PC-3 (cell line): ENCODE measurements around the gene ZBTB43. TPM values are rescaled to one million over a fixed set of nuclear protein-coding genes. Genes with fewer than 3 reads are reported as not detected.

Experiments used
- ATAC-seq: fragments of 200-7000 bp; cut with Tn5 transposase; 2 replicates; pipeline ENCODE4 v1.9.1; 2020; ENCODE audit warnings: mild to moderate bottlenecking, moderate library complexity
- BruUV-seq: library from RNA; stranded (reverse); fragments of 400-500 nt; replicated peaks from 2 replicates; lab custom pipeline; 2021; lab: Mats Ljungman, UMichigan
- CTCF ChIA-PET: fragments of 300-600 bp; sonication (Branson Sonifier 250); formaldehyde crosslinking; loops from one replicate; lab custom pipeline; 2022; ENCODE audit warnings: antibody characterized with exemption; lab: Charles Lee
- POLR2A ChIA-PET: fragments of 300-600 bp; sonication (Branson Sonifier 250); formaldehyde crosslinking; loops from one replicate; lab custom pipeline; 2022; ENCODE audit warnings: antibody characterized with exemption; ENCODE audit not compliant: unreplicated experiment; lab: Charles Lee
- DNase-seq: peaks from one replicate; pipeline ENCODE4 v3.0.0-alpha.2; 2015
- H2AFZ ChIP-seq: fragments of 300-600 bp; sonication (generic); 2 replicates; pipeline ENCODE4 v1.6.0; 2016; ENCODE audit warnings: antibody characterized with exemption, low read length
- H3F3A ChIP-seq: fragments of 300-600 bp; sonication (generic); one replicate; pipeline ENCODE4 v1.6.0; 2017; ENCODE audit warnings: antibody characterized with exemption, low read length, control low read depth, mild to moderate bottlenecking; ENCODE audit not compliant: unreplicated experiment
- H3K27ac ChIP-seq: fragments of 300-600 bp; sonication (generic); 2 replicates; pipeline ENCODE4 v1.5.1; 2016; ENCODE audit warnings: mild to moderate bottlenecking, low read length
- H3K27me3 ChIP-seq: fragments of 300-600 bp; sonication (generic); 2 replicates; pipeline ENCODE4 v1.6.1; 2016; ENCODE audit warnings: low read length, mixed read lengths
- H3K36me3 ChIP-seq: fragments of 300-600 bp; sonication (generic); 2 replicates; pipeline ENCODE4 v1.6.1; 2016; ENCODE audit warnings: low read depth, mixed run types, low read length, mixed read lengths
- H3K4me1 ChIP-seq: fragments of 300-600 bp; sonication (generic); 2 replicates; pipeline ENCODE4 v1.5.1; 2016; ENCODE audit warnings: low read length; ENCODE audit not compliant: insufficient read depth
- H3K4me2 ChIP-seq: fragments of 300-600 bp; sonication (generic); 2 replicates; pipeline ENCODE4 v1.6.0; 2016; ENCODE audit warnings: low read length
- H3K4me3 ChIP-seq: fragments of 300-600 bp; sonication (generic); 2 replicates; pipeline ENCODE4 v1.5.1; 2016; ENCODE audit warnings: mild to moderate bottlenecking, low read length, mixed read lengths
- H3K79me2 ChIP-seq: fragments of 300-600 bp; sonication (generic); 2 replicates; pipeline ENCODE4 v1.6.1; 2017; ENCODE audit warnings: low read length, mixed read lengths
- H3K9ac ChIP-seq: fragments of 300-600 bp; sonication (generic); 2 replicates; pipeline ENCODE4 v1.6.0; 2016; ENCODE audit warnings: mild to moderate bottlenecking, low read length
- H3K9me2 ChIP-seq: fragments of 300-600 bp; sonication (generic); replicated peaks from 2 replicates; pipeline ENCODE4 v1.6.1; 2016; ENCODE audit warnings: mixed run types, low read length, mixed read lengths
- H3K9me3 ChIP-seq: fragments of 300-600 bp; sonication (generic); 2 replicates; pipeline ENCODE4 v1.6.1; 2016; ENCODE audit warnings: low read length, mixed read lengths
- H4K20me1 ChIP-seq: fragments of 300-600 bp; sonication (generic); 2 replicates; pipeline ENCODE4 v1.6.1; 2016; ENCODE audit warnings: low read length, mixed read lengths
- EZH2 ChIP-seq: fragments of 300-600 bp; sonication (generic); IDR thresholded peaks from one replicate; pipeline ENCODE4 v1.6.1; 2017; ENCODE audit warnings: antibody characterized with exemption, mild to moderate bottlenecking, low read length; ENCODE audit not compliant: unreplicated experiment
- EZH2phosphoT487 ChIP-seq: fragments of 300-600 bp; sonication (generic); IDR thresholded peaks from 2 replicates; pipeline ENCODE4 v1.6.1; 2018; ENCODE audit warnings: mild to moderate bottlenecking, antibody characterized with exemption, low read length, borderline replicate concordance
- intact Hi-C: fragments of 100-400 bp; cut with micrococcal nuclease; formaldehyde crosslinking; loops from 2 replicates; pipeline ENCODE4 v1.9.0; 2023
- total RNA-seq: library from RNA; depleted of rRNA; stranded (reverse); fragments of >200 nt; gene quantifications from 2 replicates; pipeline ENCODE4 v1.2.3, GENCODE V29; 2014
- TF ChIP-seq, protein P1 (sequence below): fragments of 300-600 bp; sonication (generic); conservative IDR thresholded peaks from 2 replicates; pipeline ENCODE4 v1.5.1; 2017; ENCODE audit warnings: antibody characterized with exemption, low read depth, mild to moderate bottlenecking, low read length

Gene ZBTB43
- total RNA-seq, 1 experiment from 2014 or later, result 5.9 TPM

- TF ChIP-seq EZH2phosphoT487, result no peak
- TF ChIP-seq EZH2, result no peak
- TF ChIP-seq, protein P1, sequence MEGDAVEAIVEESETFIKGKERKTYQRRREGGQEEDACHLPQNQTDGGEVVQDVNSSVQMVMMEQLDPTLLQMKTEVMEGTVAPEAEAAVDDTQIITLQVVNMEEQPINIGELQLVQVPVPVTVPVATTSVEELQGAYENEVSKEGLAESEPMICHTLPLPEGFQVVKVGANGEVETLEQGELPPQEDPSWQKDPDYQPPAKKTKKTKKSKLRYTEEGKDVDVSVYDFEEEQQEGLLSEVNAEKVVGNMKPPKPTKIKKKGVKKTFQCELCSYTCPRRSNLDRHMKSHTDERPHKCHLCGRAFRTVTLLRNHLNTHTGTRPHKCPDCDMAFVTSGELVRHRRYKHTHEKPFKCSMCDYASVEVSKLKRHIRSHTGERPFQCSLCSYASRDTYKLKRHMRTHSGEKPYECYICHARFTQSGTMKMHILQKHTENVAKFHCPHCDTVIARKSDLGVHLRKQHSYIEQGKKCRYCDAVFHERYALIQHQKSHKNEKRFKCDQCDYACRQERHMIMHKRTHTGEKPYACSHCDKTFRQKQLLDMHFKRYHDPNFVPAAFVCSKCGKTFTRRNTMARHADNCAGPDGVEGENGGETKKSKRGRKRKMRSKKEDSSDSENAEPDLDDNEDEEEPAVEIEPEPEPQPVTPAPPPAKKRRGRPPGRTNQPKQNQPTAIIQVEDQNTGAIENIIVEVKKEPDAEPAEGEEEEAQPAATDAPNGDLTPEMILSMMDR, result no peak
Measured at GRCh38 chr9:126833020-126833419, 28.2 kb downstream of the ZBTB43 start.

GRCh38 chr9:126833710-126834345, 29.0 kb downstream of the ZBTB43 start:
- Histone ChIP-seq H3K4me3 (no peak overlapping the region), H3K36me3 (peaks cover 14% of the 10 kb centered on the region; the same call in 1 of the 2 replicates), H3K9ac (no peak overlapping the region), H2AFZ (no peak overlapping the region), H3K4me2 (no peak overlapping the region), H3F3A (no peaks in the 10 kb centered on the region), H3K79me2 (peaks cover 16% of the 10 kb centered on the region; the same call in 1 of the 2 replicates), H3K27ac (no peak overlapping the region), H3K4me1 (no peaks in the 10 kb centered on the region; the same call in 1 of the 2 replicates), H3K27me3 (no peaks in the 10 kb centered on the region), H4K20me1 (no peaks in the 10 kb centered on the region), H3K9me3 (no peaks in the 10 kb centered on the region), H3K9me2 (no peaks in the 10 kb centered on the region)
- ATAC-seq, result no peak
- BruUV-seq, result TSS peak; percentile 9
- intact Hi-C loops, result no loop called here
- no peak for DNase-seq
- CTCF ChIA-PET, result no interaction called here
- no peak for TF ChIP-seq EZH2phosphoT487
- TF ChIP-seq EZH2, result no peak
- TF ChIP-seq, protein P1, result no peak
- POLR2A ChIA-PET, result no interaction called here

More at GRCh38 chr9:126833020-126833419, 28.2 kb downstream of the ZBTB43 start:
- BruUV-seq, result no TSS peak
- DNase-seq, result no peak
- Histone ChIP-seq H3K9ac (no peak overlapping the region), H3K27ac (no peak overlapping the region), H4K20me1 (no peaks in the 10 kb centered on the region), H2AFZ (no peak overlapping the region), H3K79me2 (peaks cover 18% of the 10 kb centered on the region; the same call in 1 of the 2 replicates), H3K27me3 (no peaks in the 10 kb centered on the region), H3K9me3 (no peaks in the 10 kb centered on the region), H3K4me1 (no peaks in the 10 kb centered on the region; the same call in 1 of the 2 replicates), H3K36me3 (peaks cover 14% of the 10 kb centered on the region; the same call in 1 of the 2 replicates), H3K4me3 (no peak overlapping the region), H3K4me2 (no peak overlapping the region), H3F3A (no peaks in the 10 kb centered on the region), H3K9me2 (no peaks in the 10 kb centered on the region)
- no peak for ATAC-seq
- POLR2A ChIA-PET, result no interaction called here
- CTCF ChIA-PET, result no interaction called here
- intact Hi-C loops, result no loop called here

GRCh38 chr9:126834672-126835071, 29.8 kb downstream of the ZBTB43 start:
- no peak overlapping the region for H3K9ac ChIP-seq
- H3K4me3 ChIP-seq, result no peak overlapping the region
- ChIA-PET POLR2A (no interaction called here), CTCF (no interaction called here)
- TF ChIP-seq, protein P1, result no peak
- TF ChIP-seq EZH2phosphoT487, result no peak
- no peak for TF ChIP-seq EZH2
- intact Hi-C loops, result no loop called here
- H3K79me2 ChIP-seq, result peaks cover 11% of the 10 kb centered on the region; the same call in 1 of the 2 replicates
- no peak overlapping the region for H3K27ac ChIP-seq
- H3K27me3 ChIP-seq, result no peaks in the 10 kb centered on the region
- no peaks in the 10 kb centered on the region for H4K20me1 ChIP-seq
- H3K36me3 ChIP-seq, result peaks cover 14% of the 10 kb centered on the region; the same call in 1 of the 2 replicates
- ATAC-seq, result no peak
- no peaks in the 10 kb centered on the region for H3F3A ChIP-seq
- no peak overlapping the region for H2AFZ ChIP-seq
- no peaks in the 10 kb centered on the region for H3K9me3 ChIP-seq
- no peak for DNase-seq
- no peaks in the 10 kb centered on the region; the same call in 1 of the 2 replicates for H3K4me1 ChIP-seq
- H3K9me2 ChIP-seq, result no peaks in the 10 kb centered on the region
- H3K4me2 ChIP-seq, result no peak overlapping the region
- BruUV-seq, result no TSS peak
